Hippocampal formation (tissue), 2 donors: ENCODE data around the gene PTPRN2.
A peak's percentile ranks its signal among the peaks of the same experiment; 100 is the strongest.
"Not testable (repeated sequence)": the region's sequence is repeated elsewhere in the genome, so short reads cannot be mapped to it uniquely, and the experiment has no call there.

Experiments
- DNase-seq, 2 donors: peaks; one replicate each; lab custom pipeline; 2025; lab: John Stamatoyannopoulos, UW

Gene PTPRN2

DNA sequence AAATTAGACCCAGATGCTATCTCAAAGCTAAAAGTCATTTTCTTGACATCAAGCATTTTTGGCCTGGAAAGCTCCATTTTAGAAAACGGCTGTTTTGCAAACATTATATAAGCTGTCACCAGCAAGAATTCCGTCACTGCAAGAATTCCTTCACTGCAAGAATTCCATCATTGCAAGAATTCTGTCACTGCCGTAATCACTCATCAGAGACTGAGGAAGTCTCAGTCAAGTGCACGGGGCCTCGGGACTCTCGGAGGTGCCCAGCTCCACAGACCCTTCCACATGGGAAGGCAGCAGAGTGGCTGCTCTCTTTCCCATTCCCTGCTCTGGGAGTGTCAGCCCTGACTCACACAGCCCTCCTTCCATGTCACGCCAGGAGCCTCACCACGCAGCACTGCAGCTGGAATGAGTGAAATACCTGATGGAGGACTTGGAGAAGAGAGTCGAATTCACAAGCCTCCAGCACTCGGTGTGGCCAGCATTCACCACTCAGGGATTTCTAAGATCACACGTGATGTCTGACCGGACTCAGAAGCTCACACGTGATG, 168.3 kb downstream of the PTPRN2 start:
- DNase-seq: no peak

DNA sequence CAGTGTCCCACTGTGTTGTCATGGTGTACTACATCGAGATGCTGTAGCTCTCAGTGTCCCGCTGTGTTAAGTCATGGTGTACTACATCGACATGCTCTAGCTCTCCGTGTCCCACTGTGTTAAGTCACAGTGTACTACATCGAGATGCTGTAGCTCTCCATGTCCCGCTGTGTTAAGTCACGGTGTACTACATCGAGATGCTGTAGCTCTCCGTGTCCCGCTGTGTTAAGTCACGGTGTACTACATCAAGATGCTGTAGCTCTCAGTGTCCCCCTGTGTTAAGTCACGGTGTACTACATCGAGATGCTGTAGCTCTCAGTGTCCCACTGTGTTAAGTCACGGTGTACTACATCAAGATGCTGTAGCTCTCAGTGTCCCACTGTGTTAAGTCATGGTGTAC, 169.2 kb downstream of the PTPRN2 start:
- DNase-seq: not testable (repeated sequence)

DNA sequence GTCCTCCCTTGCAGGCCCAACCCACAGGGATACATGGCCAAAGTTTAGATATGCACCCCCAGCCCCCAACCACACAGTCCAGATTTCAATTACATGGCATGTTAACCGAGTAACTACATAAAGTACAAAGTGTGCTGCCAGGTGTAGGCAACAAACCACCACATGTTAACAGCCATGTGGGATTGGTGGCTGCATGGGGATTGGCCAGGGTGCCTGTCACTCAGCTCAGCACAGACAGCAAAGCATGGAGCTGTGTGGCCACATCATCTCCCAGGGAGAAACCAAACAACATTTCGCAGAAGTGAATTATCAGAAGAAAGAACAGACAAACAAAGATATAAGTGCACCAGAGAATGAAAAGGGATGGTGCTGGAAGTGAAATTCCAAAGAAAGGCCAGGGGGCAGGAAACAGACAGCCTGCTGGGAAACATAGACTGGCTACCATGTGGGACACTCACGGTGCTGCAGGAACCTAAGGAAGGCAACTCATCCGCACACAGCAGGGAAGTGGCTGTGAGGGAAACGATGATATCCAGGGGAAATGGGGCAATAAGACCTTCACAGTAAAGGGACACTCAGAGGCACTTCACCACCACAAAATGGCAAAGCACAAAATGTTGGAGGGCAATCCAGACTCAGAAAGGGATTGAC, 171.2 kb downstream of the PTPRN2 start:
- DNase-seq: no peak

DNA sequence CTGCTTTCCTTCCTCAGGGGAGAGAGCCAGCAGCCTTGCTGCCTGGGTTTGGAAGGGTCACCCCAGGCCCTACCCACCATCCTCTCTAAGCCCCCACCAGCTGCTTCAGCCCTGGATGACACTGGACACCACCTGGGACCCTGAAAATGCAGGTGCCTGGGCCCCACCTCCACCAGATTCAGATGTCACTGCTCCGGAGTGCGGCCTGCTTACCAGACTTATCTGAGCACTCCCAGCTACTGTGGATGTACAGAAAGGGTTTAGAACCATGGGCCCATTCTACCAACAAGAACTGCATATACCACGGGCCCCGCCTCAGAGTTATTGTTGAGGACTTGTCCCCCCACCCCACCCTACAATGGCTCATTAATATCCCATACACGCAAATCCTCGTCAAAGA, 172.3 kb downstream of the PTPRN2 start:
- DNase-seq: no peak

DNA sequence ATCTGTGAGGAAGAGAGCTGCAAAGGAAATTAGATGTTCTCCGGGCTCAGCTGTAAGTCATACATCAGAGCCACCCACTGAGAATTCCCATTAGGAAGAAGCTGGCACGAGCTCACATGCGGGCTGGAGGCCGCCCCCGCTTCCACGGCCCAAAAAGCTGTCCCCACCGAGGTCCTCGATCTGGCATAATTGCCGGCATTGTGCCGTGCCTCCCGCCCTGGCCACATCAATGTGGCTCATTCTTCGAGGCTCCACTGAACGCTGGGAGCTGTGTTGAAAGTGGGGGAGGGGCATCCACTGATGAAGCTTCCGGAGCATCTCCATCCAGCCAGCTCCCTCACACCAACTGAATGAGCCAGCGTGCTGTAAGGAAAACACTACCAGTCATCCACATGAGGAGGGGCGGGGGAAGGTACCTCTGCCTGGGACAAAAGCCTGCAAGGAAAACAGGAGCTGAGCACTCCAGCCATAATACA, 173.1 kb downstream of the PTPRN2 start:
- peak; percentile 90 to 93 for DNase-seq

DNA sequence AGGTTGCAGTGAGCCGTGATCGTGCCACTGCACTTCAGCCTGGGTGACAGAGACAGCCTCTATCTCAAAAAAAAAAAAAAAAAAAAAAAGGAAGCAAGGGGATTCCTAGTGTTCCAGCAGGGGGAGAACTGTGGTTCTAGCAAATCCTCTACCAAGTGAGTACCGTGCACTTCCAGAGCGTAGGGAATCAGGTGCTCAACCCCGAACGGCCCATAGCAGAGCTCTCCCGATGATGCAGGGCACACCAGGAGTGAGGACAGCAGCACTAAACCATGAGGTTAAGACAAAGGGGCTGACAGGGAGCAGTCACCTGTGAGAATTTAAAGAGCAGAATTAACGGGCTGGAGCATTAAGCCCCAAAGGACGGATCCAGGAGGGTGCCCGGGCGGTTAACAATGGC, 173.6 kb downstream of the PTPRN2 start:
- DNase-seq: no peak

DNA sequence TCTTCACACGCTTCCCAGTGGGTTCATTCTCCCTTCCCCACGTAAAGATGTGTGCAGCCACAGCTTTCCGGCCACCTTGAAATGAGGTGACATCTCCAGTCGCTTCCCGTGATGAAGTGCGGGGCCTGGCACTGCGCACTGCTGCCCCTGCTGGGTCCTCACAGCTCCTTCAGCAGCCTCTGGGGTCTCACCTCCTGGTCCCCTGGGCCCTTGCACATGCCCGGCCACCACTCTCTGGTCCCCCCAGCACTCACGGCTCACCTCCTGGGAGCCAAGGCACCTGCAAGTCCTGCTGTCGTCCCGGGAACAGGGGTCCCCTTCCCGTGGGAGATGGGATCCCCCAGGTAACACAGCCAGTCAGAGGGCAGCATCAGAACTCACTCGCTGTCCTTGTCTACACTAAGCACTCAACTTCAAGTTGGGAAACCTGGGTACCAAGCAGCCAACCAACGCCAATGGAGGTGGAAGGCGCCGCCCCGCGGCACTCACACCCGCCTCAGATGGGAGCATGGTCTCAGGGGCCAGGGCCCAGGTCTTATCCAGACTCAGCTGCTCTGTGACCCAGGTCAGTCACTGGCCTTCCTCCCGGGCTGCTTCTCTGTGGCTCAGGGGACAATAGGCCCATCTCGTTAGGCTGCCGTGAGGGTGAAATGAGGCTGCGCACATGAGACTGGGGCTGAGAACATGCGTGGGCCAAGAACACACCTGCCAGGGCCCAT, 176.2 kb downstream of the PTPRN2 start:
- no peak for DNase-seq

DNA sequence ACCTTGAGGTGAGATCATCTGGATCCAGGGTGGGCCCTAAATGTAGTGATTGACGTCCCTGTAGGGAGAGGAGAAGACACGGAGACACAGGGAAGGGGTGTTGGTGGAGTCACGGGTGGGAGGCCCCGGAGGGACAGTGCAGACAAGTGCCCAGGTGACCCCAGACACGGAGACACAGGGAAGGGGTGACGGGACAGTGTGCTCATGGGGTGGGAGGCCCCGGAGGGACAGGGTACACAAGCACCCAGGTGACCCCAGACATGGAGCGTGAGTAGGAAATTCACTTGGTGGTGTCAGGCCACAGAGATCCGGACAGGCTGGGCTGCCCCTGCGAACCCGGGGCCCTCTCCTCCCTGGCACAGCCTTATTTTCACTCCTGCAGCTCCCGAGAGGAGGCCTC, 176.9 kb downstream of the PTPRN2 start:
- DNase-seq: no peak

DNA sequence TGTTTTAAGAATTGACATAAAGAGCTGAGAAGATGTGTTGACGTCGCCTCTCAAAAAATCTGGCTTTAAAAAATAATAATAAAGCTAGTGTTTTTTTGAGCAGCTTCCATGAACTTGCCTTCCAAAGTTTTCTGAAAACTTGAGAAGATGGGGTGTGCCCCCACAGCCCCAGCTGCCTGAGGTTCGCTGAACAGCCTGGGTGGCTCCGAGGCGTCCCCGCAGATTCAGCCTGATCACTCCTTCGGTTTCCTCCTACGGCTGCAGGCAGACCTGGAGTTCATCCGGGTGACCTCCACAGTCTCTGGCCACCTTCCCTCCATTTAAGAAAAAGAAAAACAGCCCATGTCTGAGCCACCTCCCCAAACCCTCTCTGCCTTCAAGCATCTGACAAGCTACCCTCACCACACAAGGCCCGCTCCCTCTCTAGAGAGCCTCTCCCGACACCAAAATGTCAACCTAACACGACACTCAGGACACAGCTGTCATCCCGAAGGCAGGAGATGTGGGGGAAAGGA, 177.8 kb downstream of the PTPRN2 start:
- DNase-seq: no peak

DNA sequence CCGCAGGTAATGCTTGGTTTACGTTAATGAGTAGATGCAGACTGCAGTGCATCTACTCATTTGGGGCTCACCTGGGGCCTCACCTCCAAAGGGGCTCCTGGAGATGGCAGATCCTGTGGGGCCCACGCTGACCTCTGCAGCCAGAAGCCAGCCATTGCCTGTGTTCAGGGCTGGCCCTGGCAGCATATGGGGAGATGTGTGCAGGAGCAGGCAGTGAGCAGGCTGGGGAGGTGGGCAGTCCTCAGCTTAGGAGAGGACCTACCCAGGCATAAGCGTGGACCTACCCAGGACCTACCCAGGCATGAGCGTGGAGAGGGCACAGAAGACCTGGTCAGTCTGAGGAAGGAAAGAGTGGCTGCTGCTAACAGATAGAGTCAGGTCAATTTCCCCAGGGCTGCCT, 178.5 kb downstream of the PTPRN2 start:
- DNase-seq: no peak

DNA sequence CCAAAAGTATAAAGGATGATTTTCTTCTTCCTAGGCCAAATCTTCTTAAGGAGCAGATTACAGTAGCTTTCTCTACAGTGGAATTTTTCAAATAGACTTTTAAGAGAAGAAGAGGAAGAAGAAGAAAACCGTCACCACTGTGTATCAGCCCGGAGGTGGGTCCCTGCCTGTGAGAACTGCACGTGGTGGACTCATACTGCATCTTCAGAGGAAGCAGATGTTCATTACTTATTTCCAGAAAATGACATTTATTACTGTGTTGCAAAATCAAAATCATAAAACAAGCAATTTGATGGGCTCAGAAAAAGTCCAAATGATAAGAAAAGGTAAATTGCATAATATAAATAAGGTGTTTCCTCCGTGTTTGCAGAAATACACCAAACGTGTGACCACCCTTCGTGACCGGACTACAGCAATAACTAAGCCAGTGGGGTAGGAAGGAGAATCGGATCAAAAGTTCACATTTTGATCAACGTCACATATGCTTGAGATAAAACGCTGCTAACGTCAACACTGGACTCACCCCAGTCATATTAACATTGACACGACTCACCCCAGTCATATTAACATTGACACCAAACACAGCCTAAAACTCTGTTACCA, 179.2 kb downstream of the PTPRN2 start:
- DNase-seq: no peak

DNA sequence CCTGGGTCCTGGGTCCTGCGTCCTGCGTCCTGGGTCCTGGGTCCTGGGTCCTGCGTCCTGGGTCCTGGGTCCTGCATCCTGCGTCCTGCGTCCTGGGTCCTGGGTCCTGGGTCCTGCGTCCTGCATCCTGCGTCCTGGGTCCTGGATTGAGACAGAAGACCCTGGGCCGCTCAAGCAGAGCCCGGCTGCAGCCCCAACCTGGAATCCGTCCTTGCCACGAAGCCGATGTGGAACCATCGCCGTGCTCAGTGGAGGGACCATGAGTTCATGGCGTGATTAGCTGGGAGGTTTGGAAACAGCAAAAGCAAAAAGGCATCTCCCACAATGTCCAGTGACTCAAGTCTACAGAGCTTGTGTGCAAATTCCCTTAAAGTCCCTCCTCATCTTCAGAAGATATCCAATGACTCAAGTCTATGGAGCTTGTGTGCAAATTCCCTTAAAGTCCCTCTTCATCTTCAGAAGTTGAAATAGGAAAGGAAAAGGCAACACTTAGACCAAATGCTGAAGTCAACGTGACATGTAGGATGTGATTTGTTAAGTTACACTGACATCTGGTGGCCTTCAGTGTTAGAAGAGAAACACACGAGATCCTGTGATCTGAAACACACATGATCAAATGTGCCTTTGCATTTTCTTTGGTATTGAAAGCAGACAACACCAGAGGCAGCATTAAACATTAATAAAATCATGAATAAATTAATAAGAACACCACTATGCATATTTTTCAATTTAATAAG, 179.9 kb downstream of the PTPRN2 start:
- DNase-seq: peak in 1 of 2 donors; percentile 66

DNA sequence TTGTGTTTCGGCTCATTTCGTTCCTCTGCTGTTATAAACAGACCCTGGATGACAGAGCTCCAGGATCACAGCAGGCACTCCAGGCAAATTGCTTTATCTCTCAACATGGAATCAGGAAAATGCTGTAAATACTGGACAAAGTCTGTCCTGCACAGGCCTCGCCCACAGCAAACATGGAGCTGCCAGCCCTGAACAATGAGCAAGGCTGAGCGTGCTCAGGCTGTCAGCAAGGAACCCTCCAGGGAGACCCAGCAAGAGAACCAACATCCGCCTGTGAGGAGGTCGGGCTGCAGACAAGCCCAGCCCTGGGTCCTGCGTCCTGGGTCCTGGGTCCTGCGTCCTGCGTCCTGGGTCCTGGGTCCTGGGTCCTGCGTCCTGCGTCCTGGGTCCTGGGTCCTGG, 180.8 kb downstream of the PTPRN2 start:
- DNase-seq: no peak

DNA sequence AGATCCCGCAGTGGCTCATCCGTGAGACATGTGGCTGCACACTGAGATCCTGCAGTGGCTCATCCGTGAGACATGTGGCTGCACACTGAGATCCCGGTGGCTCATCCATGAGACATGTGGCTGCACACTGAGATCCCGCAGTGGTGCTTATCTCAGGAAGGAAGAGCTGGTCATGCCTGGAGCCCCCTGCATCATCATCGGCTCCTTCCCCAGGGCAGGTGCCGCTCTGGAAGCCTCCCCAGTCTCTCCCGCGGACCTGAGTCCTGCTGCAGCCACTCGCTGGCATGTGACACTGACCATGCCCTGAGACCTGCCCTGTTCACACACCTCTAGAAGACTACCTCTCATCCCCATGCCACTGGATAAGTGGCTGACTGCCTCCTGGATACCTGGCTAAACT, 181.3 kb downstream of the PTPRN2 start:
- DNase-seq: no peak

DNA sequence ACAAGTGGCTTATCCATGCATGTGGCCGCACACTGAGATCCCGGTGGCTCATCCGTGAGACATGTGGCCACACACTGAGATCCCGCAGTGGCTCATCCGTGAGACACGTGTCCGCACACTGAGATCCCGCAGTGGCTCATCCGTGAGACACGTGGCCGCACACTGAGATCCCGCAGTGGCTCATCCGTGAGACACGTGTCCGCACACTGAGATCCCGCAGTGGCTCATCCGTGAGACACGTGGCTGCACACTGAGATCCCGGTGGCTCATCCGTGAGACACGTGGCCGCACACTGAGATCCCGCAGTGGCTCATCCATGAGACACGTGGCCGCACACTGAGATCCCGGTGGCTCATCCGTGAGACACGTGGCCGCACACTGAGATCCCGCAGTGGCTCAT, 181.9 kb downstream of the PTPRN2 start:
- DNase-seq: not testable (repeated sequence)

DNA sequence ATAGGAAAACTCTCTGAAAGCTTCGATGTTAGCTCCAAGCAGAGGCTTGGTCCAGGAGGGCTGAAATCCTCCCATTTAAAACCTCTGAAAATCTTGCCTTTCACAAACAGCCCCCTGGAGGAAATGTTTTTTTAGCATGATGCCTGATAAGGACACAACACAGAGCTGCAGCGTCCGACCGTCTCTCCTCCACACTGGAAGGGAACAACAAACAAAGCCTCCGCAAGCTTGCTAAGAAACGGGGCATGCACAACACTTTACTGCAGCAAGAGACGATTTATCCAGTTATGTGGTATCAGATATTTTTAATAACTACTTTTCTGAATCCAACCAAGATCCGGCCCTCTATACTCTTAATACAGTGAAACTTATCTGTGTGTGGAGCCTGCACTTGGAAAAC, 182.3 kb downstream of the PTPRN2 start:
- no peak for DNase-seq

DNA sequence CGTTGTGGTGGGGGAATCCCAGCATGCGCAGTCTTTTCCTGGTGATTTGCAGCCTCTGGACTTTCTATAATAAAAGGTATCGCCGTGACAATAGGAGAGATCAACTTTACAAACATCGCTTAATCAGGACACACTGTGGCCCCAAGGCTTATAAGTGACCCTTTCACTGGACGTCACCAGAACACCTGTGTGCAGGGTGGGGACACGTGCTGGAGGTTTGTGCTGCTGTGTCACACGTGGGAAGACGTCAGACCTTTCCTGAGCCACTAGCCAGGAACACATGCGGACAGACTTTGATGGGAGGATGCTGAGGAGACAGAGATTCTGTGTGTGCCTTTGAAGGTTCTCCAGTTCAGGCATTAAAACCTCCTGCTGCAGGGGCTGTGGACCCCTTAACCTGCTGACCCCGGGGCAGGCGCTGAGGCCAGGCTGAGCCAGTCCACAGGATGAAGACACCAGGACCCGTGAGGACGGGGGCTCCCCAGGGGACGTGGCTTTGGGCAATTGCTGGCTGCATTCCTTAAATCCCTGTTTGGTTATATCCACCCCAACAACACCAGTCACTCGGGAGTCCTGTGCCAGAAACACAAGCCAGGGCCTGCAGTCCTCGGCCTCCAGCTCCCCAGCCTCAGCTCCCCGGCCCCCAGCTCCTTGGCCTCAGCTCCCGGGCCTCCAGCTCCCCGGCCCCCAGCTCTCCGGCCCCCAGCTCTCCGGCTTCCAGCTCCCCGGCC, 183.4 kb downstream of the PTPRN2 start:
- DNase-seq: no peak

DNA sequence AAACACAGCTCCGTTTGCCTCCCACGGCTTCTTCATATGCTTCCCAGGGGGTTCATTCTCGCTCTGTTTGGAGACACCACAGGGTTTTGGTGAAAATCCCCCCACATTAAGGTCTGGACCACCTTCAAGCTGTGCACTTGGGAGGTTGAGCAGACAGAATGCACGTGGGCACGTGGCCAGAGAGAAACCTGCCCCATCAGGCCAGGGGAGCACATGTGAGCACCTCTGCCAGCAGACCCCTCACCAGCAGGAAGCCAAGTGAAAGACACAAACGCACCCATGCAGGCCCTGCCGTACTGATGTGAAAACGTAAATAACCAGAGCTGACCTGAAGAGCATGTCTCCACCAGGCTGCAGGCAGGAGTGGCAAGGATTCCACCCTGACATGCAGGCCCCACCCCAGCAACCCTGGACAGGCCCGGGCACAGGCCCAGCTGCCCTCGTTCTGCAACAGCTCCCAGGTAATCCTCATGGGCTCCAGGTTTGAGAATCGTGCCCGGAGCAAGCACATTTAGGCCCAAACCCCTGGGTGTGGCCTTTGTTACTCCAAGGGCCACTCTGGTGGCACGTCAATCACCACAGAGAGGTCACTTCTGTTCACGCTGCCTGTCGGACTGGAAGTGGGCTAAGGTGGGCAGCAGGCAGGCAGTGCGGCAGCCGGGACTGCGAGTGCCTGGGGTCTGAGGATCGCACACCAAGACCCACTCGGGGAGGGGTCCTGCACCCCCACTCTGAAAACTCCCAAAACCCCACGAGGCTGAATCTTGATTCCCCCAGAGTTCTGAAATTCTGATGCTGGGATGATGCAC, 184.4 kb downstream of the PTPRN2 start:
- no peak for DNase-seq

DNA sequence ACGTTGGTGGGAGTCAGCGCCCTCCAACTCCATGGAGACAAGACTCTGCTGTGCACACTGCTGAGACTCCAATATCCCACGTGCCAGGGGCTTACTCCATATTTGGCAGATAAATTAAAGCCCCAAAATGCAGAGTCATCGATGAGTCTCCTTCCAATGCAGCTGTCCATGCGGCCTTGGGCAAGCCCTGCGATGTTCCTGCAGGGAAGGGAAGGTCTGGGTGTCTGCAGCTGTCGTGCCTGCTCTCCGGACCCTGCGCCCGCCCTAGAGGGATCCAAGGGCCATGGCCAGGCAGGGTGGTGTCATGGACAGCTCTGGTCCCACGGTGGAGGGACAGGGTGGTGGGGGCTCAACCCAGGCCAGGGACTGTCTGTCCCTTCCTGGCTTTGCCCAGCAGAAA, 185.2 kb downstream of the PTPRN2 start:
- no peak for DNase-seq

DNA sequence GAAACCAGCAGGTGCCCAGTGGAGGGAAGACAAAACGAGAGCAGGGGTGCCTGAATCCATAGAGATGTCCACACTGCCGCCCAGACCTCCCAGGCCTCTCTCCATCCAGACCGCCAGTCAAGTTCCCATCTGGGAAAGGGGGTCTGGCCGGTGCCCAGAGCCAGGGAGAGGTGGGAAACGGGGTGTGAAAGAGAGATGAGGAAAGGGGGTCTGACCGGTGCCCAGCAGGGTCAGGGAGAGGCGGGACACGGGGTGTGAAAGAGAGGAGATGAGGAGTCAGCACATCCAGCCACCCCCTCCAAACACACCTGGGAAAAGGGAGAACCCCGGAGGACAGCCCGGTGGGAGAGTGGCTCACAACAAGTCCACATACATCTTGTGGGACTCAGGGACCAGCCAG, 185.8 kb downstream of the PTPRN2 start:
- no peak for DNase-seq

DNA sequence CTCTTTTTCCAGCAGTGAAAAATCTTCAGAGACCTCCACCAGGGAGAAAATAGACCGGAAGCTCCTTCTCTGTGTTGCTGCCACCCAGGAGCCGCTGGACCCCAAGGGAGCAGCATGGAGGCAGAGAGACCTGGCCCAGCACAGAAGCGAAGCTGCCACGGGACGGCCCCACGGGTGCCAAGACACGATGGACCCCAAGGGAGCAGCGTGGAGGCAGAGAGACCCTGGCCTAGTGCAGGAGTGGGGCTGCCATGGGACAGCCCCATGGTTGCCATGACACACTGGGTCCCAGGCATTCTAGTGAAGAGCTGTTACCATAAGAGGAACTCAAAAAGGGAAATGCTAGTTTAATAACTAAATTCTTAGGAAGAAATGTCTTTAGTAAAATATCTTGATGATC, 186.3 kb downstream of the PTPRN2 start:
- no peak for DNase-seq
